OCI-LY7 (cell line): ENCODE data around the gene KCNQ5.

Source experiments
- CTCF ChIP-seq: fragments of 200-600 bp; sonication (generic); conservative IDR thresholded peaks from 2 replicates; pipeline ENCODE4 v1.5.1; 2014; ENCODE audit warnings: mild to moderate bottlenecking, antibody characterized with exemption, low read length, moderate library complexity, mixed read lengths
- EZH2phosphoT487 ChIP-seq: fragments of 200-600 bp; sonication (generic); IDR thresholded peaks from 2 replicates; pipeline ENCODE4 v1.6.1; 2018; ENCODE audit warnings: low read depth, borderline replicate concordance, mild to moderate bottlenecking, mixed run types, antibody characterized with exemption, low read length, moderate library complexity, mixed read lengths

- no peak for TF ChIP-seq CTCF
- TF ChIP-seq EZH2phosphoT487: no peak
Measured at GRCh38 chr6:72963946-72964345, 342.1 kb downstream of the KCNQ5 start.
